ENCODE results near the gene ABCB9.

DNA sequence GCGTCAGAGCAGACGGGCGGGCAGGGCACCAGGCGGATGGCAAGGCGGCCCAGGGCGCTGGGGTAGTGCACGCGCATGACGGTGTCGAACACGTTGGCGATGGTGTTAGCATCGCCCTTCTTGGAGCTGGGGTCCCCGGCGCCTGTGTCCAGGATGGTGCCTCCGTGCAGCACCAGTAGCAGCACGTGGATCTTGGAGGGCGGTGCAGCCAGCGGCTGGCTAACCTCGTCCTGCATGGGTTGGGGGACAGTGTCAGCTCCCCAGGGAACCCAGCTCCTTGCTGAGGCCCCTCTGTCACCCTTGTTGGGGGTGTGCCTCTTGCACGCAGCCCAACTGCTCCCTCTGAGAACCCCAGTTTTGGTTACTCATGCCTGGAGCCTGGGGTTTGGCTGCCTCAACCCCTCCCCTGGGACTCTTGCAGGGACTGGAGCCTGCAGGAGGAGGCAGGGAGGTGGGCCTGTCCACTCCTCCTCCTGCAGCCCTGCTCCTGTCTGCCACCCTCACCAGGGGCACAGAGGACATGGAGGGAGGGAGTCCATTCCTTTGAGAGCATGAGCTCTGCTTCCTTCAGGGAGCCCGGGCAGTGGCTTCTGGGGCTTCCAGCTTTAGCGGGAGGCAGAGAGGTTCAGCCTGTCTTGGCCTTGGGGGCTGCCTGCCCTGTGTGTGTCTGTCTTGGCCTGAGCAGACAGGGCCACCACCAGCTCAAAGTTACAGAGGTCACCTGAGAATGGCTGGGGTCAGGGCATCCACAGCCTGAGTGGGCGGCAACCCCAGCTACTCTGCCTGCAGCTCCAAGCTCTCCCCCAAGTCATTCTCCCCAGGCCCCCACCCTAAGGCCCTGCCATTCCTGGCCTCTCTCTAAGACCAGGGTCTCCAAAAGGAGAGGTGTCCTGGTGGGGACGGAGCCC lies 31.3 kb upstream of the ABCB9 start:
- TF ChIP-seq KDM1A (IDR thresholded peaks at IDR 0.05; ENCODE audit: borderline replicate concordance, low read length) (no peak), POLR2A (IDR thresholded peaks at IDR 0.05; ENCODE audit: control extremely low read depth in 1 of 2, low read depth in 2 of 2, low read length in 2 of 2) (no peak), CREB1 (IDR thresholded peaks at IDR 0.05) (no peak), SIN3A (conservative IDR thresholded peaks at IDR 0.05 in 1 of 2, IDR thresholded peaks at IDR 0.05 in 1 of 2; ENCODE audit: low read depth in 1 of 2, low read length in 2 of 2) (no peak), SIX5 (IDR thresholded peaks at IDR 0.05; ENCODE audit: low read depth, low read length) (no peak)
- TF ChIP-seq, protein P1, sequence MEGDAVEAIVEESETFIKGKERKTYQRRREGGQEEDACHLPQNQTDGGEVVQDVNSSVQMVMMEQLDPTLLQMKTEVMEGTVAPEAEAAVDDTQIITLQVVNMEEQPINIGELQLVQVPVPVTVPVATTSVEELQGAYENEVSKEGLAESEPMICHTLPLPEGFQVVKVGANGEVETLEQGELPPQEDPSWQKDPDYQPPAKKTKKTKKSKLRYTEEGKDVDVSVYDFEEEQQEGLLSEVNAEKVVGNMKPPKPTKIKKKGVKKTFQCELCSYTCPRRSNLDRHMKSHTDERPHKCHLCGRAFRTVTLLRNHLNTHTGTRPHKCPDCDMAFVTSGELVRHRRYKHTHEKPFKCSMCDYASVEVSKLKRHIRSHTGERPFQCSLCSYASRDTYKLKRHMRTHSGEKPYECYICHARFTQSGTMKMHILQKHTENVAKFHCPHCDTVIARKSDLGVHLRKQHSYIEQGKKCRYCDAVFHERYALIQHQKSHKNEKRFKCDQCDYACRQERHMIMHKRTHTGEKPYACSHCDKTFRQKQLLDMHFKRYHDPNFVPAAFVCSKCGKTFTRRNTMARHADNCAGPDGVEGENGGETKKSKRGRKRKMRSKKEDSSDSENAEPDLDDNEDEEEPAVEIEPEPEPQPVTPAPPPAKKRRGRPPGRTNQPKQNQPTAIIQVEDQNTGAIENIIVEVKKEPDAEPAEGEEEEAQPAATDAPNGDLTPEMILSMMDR (IDR thresholded peaks at IDR 0.05; ENCODE audit: control extremely low read depth in 1 of 3, insufficient read depth in 1 of 3, low read depth in 1 of 3, low read length in 3 of 3): no peak
- TF ChIP-seq, protein P2, sequence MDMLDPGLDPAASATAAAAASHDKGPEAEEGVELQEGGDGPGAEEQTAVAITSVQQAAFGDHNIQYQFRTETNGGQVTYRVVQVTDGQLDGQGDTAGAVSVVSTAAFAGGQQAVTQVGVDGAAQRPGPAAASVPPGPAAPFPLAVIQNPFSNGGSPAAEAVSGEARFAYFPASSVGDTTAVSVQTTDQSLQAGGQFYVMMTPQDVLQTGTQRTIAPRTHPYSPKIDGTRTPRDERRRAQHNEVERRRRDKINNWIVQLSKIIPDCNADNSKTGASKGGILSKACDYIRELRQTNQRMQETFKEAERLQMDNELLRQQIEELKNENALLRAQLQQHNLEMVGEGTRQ (IDR thresholded peaks at IDR 0.05; ENCODE audit: low read length): no peak

Data from H1 (cell line).